PC-3 (cell line): ENCODE measurements around the gene WNT5B.

Experiments
- CTCF ChIP-seq: fragments of 300-600 bp; sonication (generic); conservative IDR thresholded peaks from 2 replicates; pipeline ENCODE4 v1.5.1; 2017; ENCODE audit warnings: antibody characterized with exemption, low read depth, mild to moderate bottlenecking, low read length
- EZH2 ChIP-seq: fragments of 300-600 bp; sonication (generic); IDR thresholded peaks from one replicate; pipeline ENCODE4 v1.6.1; 2017; ENCODE audit warnings: antibody characterized with exemption, mild to moderate bottlenecking, low read length; ENCODE audit not compliant: unreplicated experiment
- EZH2phosphoT487 ChIP-seq: fragments of 300-600 bp; sonication (generic); IDR thresholded peaks from 2 replicates; pipeline ENCODE4 v1.6.1; 2018; ENCODE audit warnings: mild to moderate bottlenecking, antibody characterized with exemption, low read length, borderline replicate concordance

DNA sequence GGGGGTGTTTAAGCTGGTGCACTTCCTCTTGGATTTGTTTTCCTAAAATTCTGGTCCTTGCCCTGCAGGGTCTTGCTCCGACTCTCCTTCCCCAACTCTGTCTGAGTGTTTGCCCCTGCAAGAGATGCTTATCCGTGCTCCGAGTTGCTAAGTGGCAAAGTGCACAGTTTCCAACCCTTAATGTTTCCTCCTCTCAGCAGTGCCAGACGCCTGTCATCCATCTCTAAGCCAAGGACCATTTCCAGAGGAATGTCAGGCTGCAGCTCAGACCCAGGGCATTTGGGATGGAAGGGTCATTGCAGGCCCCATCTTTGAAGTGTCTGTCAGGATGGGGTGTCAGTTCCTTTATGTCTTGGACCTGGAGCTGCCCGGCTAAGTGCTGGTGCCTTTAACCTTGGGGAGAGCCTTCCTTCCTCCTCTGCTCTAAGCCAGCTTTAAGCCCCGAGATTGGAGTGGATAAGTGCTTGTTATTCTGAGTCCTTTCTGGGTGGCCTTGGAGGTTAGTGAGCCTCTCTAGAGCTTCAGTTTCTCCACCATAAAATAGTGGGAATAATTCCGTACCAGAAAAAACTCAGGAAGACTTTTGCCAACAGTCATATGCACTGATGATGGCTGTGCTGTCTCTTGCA, 15.0 kb downstream of the WNT5B start:
- TF ChIP-seq CTCF (no peak), EZH2 (no peak), EZH2phosphoT487 (no peak)
